NOMO-1 treated with DMSO at 0.1 percent for 48 hours (cell line): ENCODE results near the gene POLDIP3.
A peak's percentile ranks its signal among the peaks of the same experiment; 100 is the strongest.

ENCODE experiments used
- DNase-seq: peaks from one replicate; lab custom pipeline; 2025; ENCODE audit not compliant: unreplicated experiment; lab: John Stamatoyannopoulos, UW

Gene POLDIP3

DNA sequence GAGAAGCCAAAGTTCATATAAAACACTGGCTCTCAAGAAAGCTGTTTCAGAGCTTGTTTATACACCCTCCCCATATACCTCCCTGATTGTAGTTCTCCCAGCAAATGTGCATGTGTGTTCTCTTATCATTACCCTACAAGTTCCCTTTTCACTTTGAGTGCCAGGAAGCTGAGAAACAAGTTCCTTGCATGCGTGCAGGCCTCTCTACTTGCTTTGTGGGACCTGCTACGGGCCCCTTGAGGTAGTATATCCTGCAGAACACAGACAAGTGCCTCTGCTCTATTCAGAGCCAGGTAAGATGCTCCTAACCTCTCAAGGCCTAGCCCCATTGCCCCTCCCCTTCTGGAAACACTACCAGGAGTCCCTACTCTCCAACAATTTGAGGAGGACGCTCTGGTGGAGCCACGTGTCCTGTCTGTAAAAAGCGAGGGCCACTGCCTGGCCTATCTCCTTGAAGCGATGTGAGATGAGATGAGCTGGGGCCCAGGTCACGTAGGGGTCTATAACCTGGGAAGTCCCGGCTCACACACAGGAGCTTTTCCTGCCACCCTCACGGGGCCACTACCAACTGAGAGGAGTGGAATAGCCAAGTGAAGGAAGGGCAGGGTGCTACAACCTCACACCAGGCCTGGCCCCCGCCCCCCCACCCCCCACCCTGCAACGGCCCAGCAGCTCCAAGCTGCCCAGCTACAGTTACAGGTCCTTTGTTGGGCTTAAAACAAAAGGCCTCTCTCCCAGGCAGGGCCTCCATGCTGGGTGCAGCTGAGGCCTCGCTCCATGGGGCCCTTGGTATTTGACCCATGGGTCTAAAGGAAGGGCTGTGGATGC is 28.3 kb upstream of the POLDIP3 start:
- DNase-seq, result peak; percentile 51

DNA sequence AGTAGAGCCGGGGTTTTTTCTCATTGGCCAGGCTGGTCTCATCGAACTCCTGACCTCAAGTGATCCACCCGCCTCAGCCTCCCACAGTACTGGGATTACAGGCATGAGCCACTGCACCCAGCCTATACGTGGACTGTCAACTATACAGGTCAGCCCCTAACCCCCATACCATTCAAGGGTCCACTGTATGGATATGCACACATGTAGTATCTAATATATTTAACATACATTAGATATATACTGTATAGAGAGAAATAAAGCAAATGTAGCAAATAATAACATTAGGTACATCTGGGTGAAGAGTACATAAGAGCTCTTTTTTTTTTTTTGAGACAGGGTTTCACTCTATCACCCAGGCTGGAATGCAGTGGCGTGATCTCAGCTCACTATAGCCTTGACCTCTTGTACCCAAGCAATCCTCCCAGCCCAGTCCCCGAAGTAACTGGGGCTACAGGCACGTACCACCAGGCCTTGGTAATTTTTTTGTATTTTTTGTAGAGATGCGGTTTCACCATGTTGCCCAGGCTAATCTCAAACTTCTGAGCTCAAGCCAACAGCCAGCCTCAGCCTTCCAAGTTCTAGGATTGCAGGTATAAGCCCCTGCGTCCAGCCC is 27.2 kb upstream of the POLDIP3 start:
- no peak for DNase-seq

DNA sequence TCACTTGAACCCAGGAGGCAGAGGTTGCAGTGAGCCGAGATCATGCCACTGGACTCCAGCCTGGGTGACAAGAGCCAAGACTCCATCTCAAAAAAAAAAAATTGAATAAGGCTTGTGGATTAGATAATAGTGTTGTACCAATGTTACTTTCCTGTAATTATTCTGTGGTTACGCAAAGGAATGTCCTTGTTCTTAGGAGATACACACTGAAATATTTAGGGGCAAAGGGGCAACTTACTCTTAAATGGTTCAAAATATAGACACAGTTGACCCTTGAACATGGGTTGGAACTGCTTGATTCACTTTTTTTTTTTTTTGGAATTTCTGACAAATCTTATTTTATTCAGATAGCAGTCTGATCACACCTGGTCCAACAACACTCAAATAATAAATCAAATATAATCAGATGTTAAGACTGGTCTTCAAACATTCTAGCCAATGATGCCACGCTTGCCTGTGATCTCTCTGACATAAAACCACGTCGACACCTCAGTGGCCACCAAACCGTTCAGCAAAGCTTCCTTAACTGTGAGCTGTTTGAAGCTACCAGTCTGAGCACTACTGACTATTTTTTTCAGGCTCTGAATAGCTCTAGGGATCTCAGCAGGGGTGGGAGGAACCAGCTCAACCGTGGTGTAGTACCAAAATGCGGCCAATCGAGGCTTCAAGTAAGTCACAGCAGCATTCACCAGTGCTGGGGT is 25.0 kb upstream of the POLDIP3 start:
- no peak for DNase-seq

DNA sequence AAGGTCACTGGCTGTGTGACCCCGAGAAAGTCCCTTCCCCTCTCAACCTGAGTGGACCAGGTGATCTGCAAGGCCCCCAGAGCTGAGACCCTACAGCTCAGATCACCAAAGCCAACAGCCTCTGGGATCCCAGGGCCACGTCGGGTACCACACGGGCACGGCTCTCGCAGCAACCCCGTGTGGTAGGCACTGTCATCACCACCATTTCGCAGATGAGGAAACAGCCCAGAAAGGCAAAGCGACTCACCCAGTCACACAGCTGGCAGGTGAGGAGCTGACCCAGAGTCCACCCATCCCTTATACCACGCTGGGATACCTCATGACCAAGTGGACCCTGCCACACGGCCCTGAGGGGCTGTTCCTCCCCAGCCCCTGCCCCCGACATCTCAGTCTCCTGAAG is 22.9 kb upstream of the POLDIP3 start:
- no peak for DNase-seq

DNA sequence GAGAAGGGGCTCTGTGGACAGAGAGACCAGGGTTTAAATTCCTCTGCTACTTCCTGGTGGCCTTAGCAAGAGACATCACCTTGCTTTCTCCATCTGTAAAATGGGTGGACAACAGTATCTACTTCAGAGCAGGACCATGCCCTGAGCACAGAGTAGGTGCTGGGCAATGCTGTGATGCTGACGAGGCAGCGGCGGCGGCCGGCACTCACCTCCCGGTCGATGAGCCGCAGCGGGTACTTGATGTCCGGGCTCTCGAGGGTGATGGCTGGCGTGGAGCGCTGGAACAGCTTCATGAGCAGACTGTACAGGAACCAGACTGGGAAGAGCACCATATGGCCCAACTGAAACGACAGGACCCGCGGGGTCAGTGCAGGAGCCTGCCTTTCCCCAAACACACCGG is 21.8 kb upstream of the POLDIP3 start:
- DNase-seq, result no peak

DNA sequence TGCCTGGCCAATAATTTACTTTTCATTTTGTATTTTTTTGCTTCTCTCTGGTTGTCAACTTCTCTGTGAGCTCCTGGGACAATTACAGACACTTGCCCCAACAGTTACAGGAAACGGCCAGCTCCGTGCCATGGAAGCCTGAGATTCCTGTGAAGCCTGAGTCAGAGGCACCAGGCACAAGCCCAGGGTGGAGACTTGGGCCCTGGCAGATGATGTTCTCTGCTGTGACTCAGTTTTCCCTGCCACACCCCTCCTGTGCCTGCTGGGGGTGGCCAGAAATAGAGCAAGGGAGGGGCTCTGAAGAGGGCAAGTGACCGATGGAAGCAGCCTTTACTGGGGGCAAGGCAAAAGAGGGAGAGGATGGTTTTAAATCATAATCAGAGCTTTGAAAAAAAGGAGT is 20.8 kb upstream of the POLDIP3 start:
- DNase-seq, result no peak

DNA sequence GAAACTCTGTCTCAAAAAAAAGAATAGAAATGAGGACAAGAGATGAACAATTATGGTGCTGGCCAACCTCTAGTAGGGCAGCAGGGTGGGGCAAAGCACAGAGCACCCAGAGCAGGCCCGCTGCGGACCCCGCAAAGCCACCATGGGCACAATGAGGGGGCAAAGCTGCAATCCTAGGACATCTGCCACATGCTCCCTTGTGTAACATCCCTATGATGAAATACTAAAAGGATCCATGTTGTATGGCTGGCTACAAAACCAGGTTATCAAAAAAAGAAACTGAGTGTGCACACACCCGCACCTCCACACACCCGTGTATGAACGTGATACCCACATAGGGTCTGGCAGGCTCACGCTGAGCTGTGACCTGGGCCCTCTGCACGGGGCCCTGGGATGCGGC is 18.3 kb upstream of the POLDIP3 start:
- DNase-seq, result no peak

DNA sequence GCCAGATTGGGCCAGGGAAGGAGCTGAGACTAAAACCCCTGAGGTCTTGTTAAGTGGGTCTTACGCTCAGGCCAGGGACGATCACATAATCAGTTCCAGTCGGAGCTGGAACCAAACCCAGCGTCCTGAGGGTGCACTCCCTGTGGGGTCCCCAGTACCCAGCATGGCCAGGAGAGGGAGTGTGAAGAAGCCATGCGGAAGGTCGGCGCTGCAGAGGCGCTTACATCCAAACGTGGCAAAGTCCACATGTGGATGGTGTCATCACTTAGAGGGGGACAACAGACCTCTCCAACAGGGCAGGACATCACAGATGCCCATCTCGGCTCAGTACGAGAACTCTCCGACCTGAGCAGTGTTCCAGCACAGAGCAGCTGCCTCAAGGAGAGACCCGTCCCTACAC is 17.4 kb upstream of the POLDIP3 start:
- DNase-seq, result no peak

DNA sequence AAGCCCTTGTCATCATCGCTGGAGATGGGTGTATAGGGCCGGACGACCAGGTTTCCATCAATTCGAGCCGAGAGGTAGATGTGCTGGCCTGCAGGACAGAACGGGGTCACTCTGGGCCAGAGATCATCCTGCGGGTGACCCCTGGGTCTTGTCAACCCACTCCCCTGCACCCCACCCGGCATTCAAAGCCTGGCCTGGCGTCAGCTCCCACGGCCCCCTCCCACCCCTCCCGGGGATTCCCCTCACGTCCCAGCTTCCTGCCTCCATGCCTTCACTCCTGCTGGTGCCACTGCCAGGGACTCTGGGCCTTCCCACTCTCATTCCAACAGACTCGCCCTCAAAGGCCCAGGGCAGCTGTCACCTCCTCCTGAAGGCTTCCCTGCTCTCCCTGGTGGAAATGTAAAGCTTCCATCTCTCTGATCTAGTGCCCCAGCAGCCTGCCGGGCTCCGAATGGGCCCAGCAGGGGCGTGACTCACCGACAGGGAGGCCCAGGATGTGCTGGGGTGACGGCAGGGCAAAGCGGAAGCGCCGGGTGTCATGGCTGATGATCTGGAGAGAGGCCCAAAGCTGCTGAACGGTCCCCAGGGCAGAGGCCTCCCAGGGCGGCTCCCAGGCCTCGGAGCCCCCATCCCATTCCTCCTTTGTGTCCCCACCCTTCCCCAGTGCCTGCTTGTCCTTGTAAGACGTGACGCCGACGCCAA is 16.4 kb upstream of the POLDIP3 start:
- no peak for DNase-seq

DNA sequence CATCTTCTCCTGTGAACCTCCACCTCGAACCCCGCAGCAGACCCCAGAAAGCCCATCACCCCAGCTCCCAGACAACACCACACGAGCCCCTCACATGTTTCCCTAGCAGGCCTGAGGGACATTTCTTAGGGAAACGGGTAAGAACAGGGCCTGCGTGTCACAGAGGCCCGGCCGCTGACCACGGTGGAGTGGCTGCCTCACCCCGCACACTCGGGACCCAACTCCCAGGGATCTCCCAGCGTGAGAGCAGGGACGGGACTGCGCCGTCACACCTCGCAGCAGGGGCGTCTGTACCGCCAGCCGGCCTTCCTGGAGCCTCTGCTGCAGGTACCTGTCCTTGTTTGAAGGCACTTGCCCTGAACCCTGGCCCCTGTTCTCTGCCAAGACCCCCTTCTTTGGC is 15.5 kb upstream of the POLDIP3 start:
- no peak for DNase-seq

DNA sequence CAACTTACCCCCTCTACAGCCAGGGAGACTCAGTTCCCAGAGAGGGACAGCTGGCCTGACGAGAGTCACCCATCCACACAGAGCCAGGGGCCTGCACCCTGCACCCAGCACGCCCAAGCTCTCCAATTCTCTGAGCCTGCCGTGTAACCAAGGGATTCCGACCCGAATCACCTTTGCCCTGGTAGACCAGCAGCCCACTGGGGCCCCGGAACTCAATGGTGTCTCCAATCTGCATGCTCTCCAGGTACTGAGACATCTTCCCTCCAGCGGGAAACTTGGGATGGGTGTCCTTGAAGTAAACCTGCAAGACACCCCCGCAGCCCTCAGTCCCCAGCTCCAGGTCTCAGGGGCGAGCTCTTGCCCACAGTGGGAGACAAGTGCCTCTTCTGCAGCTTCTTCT is 13.3 kb upstream of the POLDIP3 start:
- DNase-seq, result no peak

DNA sequence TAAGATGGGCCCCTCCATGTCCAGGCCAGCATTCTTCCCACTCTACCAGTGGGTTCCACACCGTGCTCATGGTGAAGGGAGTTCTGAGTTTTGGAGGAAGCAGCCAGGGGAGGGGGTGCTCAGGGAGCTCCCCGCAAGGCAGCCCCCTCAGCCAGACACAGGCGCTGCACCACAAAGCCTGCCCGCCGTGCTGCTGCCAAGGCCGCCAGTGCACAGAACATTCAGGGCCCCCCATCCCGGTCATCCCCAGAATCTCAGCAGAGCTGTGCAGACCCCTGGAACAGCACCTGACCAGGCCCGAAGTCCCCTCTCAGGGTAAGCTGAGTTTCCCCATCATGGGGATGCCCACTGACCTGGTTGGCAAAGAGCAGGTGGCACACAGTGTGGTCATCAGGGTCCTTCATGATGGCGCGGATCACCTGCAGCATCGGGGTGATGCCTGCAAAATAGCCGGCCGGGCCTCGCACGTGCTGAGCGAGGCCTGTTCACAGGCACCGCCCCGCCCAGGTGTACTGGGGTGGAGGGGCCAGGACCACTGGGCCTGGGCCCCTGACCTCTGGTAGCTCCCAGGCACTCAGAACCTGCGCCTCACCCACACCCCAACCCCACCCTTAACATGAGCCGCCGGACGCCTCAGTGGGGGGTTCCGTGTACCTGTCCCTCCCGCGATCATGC is 12.4 kb upstream of the POLDIP3 start:
- no peak for DNase-seq

DNA sequence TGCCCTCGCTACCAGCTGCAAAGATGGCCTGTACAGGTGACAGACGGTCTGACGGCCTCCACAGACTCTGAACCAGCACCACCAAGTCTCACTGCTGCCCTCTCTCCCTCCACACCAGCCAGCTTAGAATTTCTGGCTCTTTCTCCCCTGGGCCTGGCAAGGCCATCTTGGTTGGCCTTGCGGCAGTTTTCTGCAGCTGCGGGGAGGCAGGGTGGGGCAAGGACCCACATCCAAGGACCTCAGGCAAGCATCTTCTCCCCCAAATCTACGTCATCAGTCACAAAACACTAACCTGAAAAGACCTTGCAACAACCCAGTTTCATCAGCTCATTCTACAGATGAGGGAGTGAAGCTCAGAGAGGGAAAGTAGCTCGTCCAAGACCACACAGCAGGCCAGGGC is 11.7 kb upstream of the POLDIP3 start:
- DNase-seq, result no peak

DNA sequence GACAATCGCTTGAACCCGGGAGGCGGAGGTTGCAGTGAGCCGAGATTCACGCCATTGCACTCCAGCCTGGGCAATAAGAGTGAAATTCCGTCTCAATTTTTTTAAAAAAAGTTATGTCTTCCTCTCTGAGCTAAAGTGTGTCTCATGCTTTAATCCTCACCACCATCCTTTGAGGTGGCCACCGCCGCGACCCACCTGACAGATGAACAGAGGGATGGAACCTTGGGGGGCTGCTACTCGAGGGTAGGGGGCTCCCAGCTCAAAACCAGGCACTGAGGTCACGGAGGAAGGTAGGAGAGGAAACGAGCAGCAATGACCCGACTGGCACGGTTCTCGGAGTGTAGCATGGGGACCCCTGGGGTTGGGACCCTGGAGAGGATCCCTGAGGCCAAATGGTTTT is 10.7 kb upstream of the POLDIP3 start:
- no peak for DNase-seq

DNA sequence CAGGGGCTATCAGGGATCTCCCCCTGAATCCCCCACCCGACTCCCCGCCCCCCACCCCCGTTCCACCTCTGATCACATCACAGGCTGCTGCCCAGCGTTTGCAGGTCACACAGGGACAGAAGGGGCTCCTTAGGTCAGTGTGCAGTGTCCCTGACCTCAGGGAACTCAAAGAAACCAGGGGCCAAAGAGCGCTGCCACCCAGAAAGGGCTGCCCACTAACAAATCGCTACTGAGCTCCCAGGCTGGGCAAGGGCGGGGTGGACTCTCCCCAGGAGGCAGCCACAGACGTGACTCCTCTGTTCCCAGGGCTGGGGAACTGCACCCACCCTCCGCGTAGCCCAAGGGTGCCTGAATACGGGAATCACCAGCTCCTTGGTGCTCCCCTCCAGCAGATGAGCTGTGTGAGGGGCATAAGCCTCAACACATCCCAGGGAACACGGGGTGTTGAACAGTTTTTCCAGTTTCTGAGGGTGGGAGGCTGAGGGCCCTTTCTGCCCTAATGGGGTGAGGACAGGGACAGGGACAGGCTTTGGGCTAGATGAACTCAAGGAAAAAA is 9.9 kb upstream of the POLDIP3 start:
- no peak for DNase-seq

DNA sequence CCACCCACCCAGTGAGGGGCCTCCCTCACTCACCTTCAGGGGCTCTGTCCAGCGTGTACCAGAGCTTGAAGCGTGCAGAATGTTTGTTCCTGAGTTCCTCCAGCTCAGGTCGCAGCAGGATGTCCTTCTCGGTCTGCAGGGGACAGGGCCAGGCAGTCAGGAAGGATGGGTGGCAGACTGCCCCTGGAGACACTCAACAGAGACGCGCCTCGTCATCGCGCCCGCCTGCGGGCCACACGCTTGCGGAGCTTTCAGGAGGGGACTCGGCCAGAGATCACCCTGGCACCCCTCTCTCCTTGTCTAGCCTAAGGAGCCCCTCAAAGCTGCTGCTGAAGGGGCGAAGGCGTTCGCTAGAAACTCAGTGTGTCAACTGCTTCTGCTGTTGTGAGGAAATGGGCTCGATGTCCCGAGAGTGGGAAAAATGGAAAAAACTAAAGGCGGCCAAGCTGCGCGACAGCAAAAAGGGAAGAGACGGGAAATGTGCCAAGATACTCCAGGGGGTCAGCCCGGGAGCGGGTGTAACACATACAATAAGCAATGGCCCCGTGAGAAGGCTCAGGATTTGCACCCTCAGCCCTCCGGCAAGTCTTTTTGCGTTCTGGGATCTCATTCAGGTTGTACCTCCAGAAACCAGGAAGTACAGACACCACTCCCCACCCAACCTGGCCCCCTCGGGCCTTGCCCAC is 9.2 kb upstream of the POLDIP3 start:
- no peak for DNase-seq

DNA sequence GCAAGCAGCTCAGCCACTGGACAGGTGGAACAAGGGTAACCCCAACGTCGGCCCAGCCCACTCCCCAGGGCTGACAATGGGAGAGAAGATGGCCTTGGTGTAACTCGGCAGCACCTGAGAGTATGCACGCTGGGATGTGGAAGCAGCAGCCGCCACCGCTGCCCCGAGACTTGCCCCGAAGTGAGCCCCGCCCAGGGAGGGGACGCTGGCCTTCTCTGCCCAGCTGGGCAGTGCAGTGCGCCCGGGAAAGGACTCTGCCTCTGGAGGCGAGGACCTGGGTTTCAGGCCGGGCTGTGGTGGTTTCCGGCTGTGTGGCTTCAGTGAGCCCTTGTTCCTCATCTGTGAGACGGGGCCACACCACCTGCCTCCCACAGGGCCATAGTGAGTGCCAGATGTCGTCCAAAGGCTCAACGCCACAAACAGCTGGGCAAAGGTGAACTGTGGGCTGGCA is 8.6 kb upstream of the POLDIP3 start:
- DNase-seq, result peak; percentile 84

DNA sequence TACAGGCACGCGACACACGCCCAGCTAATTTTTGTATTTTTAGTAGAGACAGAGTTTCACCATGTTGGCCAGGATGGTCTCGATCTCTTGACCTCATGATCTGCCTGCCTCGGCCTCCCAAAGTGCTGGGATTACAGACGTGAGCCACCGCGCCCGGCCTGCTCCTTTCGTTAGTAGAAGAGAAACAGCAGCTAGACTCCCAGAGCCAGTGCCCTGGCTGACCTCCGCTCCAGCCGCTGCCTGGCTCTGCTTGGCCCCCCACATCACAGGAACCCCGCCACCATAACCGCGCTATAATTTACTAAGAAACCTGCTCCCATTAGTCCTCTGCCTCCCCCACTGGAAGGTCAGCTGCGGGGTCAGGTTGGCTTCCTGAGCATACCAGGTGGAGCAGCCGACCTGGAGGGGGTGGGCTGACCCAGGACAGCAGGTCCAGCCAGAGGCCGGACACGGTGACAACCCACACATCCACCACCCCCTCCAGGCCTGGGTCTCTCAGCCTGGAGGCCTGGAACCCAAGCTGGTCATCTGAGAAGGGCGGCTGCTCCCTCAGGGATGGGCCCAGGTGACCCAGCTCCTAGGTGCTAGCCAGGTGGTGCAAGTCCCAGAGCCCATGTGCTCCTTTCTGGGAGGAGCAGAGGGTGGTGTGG is 7.5 kb upstream of the POLDIP3 start:
- no peak for DNase-seq

DNA sequence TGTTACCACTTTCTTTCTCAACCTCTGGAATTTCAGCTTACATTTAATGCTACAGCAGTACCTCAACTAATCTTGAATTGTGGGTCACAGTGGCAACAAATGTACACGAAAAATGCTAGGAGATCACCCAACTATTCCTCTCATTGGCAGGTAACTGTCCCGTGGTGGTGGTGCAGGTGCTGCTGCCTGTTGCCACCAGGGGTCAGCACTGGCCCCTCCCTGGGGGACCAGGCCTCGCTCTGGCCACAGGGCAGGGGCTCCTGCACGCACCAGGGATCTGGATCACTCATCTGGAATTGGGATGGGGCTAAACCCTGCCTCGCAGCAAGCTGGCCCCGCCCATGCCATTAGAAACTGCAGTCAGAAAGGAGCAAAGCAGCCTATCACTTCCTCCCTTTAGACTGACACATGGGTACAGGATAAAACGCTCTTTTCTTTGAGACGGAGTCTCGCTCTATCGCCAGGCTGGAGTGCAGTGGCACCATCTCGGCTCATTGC is 6.9 kb upstream of the POLDIP3 start:
- DNase-seq, result peak; percentile 22
